ENCODE measurements around the gene CEBPA. TPM values are rescaled to one million over a fixed set of nuclear protein-coding genes. Genes with fewer than 3 reads are reported as not detected.

CEBPA gene
- total and polyA plus RNA-seq, 2 experiments from 2014 or later, result 2.4 to 6.2 TPM

DNA sequence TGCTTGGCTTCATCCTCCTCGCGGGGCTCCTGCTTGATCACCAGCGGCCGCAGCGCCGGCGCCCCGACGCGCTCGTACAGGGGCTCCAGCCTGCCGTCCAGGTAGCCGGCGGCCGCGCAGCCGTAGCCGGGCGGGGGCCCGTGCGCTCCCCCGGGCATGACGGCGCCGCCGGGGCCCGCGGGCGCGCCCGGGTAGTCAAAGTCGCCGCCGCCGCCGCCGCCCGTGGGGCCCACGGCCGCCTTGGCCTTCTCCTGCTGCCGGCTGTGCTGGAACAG lies 497 bp downstream of the CEBPA start:
- H3K9me3 ChIP-seq (ENCODE audit: low read depth), result no peaks in the 10 kb centered on the region
- H3K4me1 ChIP-seq (ENCODE audit: low read depth), result peaks cover 10% of the 10 kb centered on the region
- H3K27me3 ChIP-seq, result peaks cover 33% of the 10 kb centered on the region
- no peak overlapping the region for H3K27ac ChIP-seq
- TF ChIP-seq CTCF (IDR thresholded peaks at IDR 0.05; ENCODE audit: low read depth, low read length), result no peak
- peak in 1 of 2 donors; percentile 34 for DNase-seq (ENCODE audit: low read depth in 1 of 2, low spot score in 1 of 2)
- H3K36me3 ChIP-seq, result no peaks in the 10 kb centered on the region
- H3K4me3 ChIP-seq, result peak overlapping the region; percentile 35

DNA sequence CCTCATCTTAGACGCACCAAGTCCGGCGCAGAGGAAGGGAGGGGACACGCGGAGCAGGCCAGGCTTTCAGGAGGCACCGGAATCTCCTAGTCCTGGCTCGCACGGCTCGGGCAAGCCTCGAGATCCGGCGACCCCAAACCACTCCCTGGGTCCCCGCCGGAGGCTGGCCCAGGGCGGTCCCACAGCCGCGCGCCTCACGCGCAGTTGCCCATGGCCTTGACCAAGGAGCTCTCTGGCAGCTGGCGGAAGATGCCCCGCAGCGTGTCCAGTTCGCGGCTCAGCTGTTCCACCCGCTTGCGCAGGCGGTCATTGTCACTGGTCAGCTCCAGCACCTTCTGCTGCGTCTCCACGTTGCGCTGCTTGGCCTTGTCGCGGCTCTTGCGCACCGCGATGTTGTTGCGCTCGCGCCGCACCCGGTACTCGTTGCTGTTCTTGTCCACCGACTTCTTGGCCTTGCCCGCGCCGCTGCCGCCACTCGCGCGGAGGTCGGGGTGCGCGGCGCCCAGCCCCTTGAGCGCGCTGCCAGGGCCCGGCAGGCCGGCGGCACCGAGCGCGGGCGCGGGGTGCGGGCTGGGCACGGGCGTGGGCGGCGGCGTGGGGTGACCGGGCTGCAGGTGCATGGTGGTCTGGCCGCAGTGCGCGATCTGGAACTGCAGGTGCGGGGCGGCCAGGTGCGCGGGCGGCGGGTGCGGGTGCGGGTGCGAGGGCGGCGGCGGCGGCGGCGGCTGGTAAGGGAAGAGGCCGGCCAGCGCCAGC lies 1.0 kb downstream of the CEBPA start:
- no peaks in the 10 kb centered on the region for H3K9me3 ChIP-seq (ENCODE audit: low read depth)
- no peak for TF ChIP-seq CTCF (IDR thresholded peaks at IDR 0.05; ENCODE audit: low read depth, low read length)
- DNase-seq (ENCODE audit: low read depth in 1 of 2, low spot score in 1 of 2), result peak; percentile 14 to 40

GRCh38 chr19:33300894-33301143 lies 1.5 kb downstream of the CEBPA start:
- H3K4me3 ChIP-seq, result no peak overlapping the region
- H3K9me3 ChIP-seq (ENCODE audit: low read depth), result no peaks in the 10 kb centered on the region
- H3K27ac ChIP-seq, result no peak overlapping the region
- no peaks in the 10 kb centered on the region for H3K36me3 ChIP-seq
- TF ChIP-seq CTCF (IDR thresholded peaks at IDR 0.05; ENCODE audit: low read depth, low read length), result no peak
- no peak for DNase-seq (ENCODE audit: low read depth in 1 of 2, low spot score in 1 of 2)
- peaks cover 10% of the 10 kb centered on the region for H3K4me1 ChIP-seq (ENCODE audit: low read depth)
- peaks cover 33% of the 10 kb centered on the region for H3K27me3 ChIP-seq

More for the DNA sequence above, 1.0 kb downstream of the CEBPA start:
- peak overlapping the region; percentile 35 for H3K4me3 ChIP-seq
- H3K27ac ChIP-seq, result no peak overlapping the region
- H3K4me1 ChIP-seq (ENCODE audit: low read depth), result peaks cover 10% of the 10 kb centered on the region
- H3K27me3 ChIP-seq, result peaks cover 33% of the 10 kb centered on the region
- H3K36me3 ChIP-seq, result no peaks in the 10 kb centered on the region

GRCh38 chr19:33300009-33300893 lies 2.1 kb downstream of the CEBPA start:
- no peak for TF ChIP-seq CTCF (IDR thresholded peaks at IDR 0.05; ENCODE audit: low read depth, low read length)
- peak in 1 of 2 donors; percentile 20 for DNase-seq (ENCODE audit: low read depth in 1 of 2, low spot score in 1 of 2)
- H3K36me3 ChIP-seq, result no peaks in the 10 kb centered on the region
- H3K4me1 ChIP-seq (ENCODE audit: low read depth), result peaks cover 7% of the 10 kb centered on the region
- no peaks in the 10 kb centered on the region for H3K9me3 ChIP-seq (ENCODE audit: low read depth)
- no peak overlapping the region for H3K27ac ChIP-seq
- H3K27me3 ChIP-seq, result peaks cover 33% of the 10 kb centered on the region
- H3K4me3 ChIP-seq, result no peak overlapping the region

GRCh38 chr19:33299051-33299688 lies 3.2 kb downstream of the CEBPA start:
- peaks cover 5% of the 10 kb centered on the region for H3K4me1 ChIP-seq (ENCODE audit: low read depth)
- DNase-seq (ENCODE audit: low read depth in 1 of 2, low spot score in 1 of 2), result no peak
- H3K4me3 ChIP-seq, result no peak overlapping the region
- peaks cover 33% of the 10 kb centered on the region for H3K27me3 ChIP-seq
- no peaks in the 10 kb centered on the region for H3K9me3 ChIP-seq (ENCODE audit: low read depth)
- TF ChIP-seq CTCF (IDR thresholded peaks at IDR 0.05; ENCODE audit: low read depth, low read length), result no peak
- no peaks in the 10 kb centered on the region for H3K36me3 ChIP-seq
- no peak overlapping the region for H3K27ac ChIP-seq
